ENCODE measurements around the gene RALGDS.

Gene RALGDS

DNA sequence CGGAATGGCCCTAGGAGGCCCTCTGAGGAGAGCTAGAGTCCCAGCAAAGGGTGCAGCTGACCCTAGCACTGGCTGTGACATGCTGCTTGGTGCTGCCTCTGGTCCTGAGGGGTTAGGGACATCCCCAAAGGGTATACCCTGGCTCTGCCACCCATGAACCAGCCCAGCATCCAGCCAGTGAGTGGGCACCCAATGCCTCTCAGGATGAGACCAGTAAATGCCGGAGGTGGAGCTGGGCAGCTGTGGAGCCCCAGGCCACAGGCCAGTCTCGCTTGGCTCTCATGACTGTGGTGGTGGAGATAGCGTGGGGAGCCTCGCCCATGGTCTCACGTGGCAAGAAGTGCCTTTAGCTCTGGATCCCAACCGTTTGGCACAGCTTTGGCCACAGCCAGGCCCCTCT is 63.0 kb downstream of the RALGDS start:
- Histone ChIP-seq H3K27ac (replicated peaks) (peak overlapping the region; percentile 77), H3K4me3 (replicated peaks; ENCODE audit: insufficient read depth, low read length) (no peak overlapping the region), H3K27me3 (ENCODE audit: insufficient read depth, poor library complexity, severe bottlenecking) (no peaks in the 10 kb centered on the region)
- DNase-seq (ENCODE audit: low read depth in 1 of 2, low spot score in 1 of 2) = no peak
- no peak for TF ChIP-seq POLR2AphosphoS5 (IDR thresholded peaks at IDR 0.05; ENCODE audit: low read depth)
- TF ChIP-seq REST (IDR thresholded peaks at IDR 0.05; ENCODE audit: insufficient replicate concordance, low read depth) = no peak
- no peak for TF ChIP-seq GABPA (IDR thresholded peaks at IDR 0.05; ENCODE audit: low read depth)
- TF ChIP-seq, protein P1, sequence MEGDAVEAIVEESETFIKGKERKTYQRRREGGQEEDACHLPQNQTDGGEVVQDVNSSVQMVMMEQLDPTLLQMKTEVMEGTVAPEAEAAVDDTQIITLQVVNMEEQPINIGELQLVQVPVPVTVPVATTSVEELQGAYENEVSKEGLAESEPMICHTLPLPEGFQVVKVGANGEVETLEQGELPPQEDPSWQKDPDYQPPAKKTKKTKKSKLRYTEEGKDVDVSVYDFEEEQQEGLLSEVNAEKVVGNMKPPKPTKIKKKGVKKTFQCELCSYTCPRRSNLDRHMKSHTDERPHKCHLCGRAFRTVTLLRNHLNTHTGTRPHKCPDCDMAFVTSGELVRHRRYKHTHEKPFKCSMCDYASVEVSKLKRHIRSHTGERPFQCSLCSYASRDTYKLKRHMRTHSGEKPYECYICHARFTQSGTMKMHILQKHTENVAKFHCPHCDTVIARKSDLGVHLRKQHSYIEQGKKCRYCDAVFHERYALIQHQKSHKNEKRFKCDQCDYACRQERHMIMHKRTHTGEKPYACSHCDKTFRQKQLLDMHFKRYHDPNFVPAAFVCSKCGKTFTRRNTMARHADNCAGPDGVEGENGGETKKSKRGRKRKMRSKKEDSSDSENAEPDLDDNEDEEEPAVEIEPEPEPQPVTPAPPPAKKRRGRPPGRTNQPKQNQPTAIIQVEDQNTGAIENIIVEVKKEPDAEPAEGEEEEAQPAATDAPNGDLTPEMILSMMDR (IDR thresholded peaks at IDR 0.05; ENCODE audit: insufficient read depth, low read length) = no peak
- TF ChIP-seq SPI1 (IDR thresholded peaks at IDR 0.05; ENCODE audit: borderline replicate concordance, low read depth) = no peak

DNA sequence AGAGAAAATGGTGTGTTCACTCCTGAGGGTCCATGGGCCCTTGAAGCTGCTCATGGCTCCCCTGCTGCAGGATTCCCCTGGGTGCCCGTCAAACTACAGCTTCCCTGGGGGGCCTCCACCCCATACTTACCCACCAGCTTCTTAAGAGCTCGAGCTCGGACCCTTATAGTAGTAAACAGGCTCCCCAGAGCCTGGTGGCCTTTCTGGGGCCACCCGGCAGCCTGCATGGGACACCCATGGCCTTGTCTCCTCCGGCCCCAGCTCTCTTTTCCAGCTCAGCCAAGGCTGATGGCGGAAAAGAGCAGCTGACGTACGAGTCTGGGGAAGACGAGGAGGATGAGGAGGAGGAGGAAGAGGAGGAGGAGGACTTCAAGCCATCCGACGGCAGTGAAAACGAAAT is 63.5 kb downstream of the RALGDS start:
- Histone ChIP-seq H3K4me3 (replicated peaks; ENCODE audit: insufficient read depth, low read length) (no peak overlapping the region), H3K27me3 (ENCODE audit: insufficient read depth, poor library complexity, severe bottlenecking) (no peaks in the 10 kb centered on the region), H3K27ac (replicated peaks) (peak overlapping the region; percentile 77)
- TF ChIP-seq, protein P1 (IDR thresholded peaks at IDR 0.05; ENCODE audit: insufficient read depth, low read length) = no peak
- TF ChIP-seq REST (IDR thresholded peaks at IDR 0.05; ENCODE audit: insufficient replicate concordance, low read depth) (no peak), SPI1 (IDR thresholded peaks at IDR 0.05; ENCODE audit: borderline replicate concordance, low read depth) (no peak), POLR2AphosphoS5 (IDR thresholded peaks at IDR 0.05; ENCODE audit: low read depth) (no peak), GABPA (IDR thresholded peaks at IDR 0.05; ENCODE audit: low read depth) (no peak)
- no peak for DNase-seq (ENCODE audit: low read depth in 1 of 2, low spot score in 1 of 2)

DNA sequence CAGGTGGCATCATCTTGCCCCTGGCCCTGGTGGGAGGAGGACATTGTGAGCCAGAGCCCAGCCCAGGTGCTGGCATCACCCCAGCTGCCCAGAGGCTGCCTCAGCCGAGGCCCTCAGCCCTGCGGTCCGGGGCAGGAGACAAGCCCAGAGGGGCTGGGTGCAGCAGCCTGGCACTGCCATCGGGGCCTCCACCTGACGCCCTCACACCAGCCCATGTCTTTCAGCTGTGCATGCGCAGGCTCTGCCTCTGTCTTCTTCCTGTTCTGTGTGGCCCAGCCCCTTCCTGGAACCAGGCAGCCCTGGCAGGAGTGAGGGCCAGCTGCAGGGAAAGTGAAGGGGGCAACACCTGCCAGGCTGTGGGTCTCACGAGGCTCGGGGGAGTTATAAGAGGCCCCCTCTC is 64.0 kb downstream of the RALGDS start:
- no peak overlapping the region for H3K4me3 ChIP-seq (replicated peaks; ENCODE audit: insufficient read depth, low read length)
- peak in 1 of 2 experiments; percentile 65 for DNase-seq (ENCODE audit: low read depth in 1 of 2, low spot score in 1 of 2)
- H3K27ac ChIP-seq (replicated peaks) = peak overlapping the region; percentile 77
- TF ChIP-seq, protein P1 (IDR thresholded peaks at IDR 0.05; ENCODE audit: insufficient read depth, low read length) = no peak
- TF ChIP-seq POLR2AphosphoS5 (IDR thresholded peaks at IDR 0.05; ENCODE audit: low read depth) (no peak; the same call in 1 of the 2 replicates), GABPA (IDR thresholded peaks at IDR 0.05; ENCODE audit: low read depth) (no peak)
- H3K27me3 ChIP-seq (ENCODE audit: insufficient read depth, poor library complexity, severe bottlenecking) = no peaks in the 10 kb centered on the region

DNA sequence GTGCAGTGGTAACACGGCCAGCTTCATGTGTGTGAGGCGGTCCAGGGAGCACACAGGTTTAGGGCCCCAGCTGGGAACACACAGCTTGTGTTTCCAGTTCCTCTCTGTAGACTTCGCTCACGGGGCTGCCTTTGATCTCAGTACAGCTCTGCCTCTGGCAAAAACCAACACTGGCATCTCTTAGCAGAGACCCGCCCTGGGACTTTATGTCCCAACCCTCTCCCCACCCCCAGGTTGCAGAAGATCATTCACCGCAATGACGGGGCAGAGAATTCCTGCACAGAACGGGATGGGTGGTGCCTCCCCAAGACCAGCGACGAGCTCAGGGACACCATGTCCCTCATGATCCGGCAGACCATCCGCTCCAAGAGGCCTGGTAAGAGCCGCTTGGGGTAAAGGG is 64.5 kb downstream of the RALGDS start:
- TF ChIP-seq, protein P1 (IDR thresholded peaks at IDR 0.05; ENCODE audit: insufficient read depth, low read length) = no peak
- no peak for TF ChIP-seq GABPA (IDR thresholded peaks at IDR 0.05; ENCODE audit: low read depth)
- peak; percentile 27; the same call in 1 of the 2 replicates for TF ChIP-seq POLR2AphosphoS5 (IDR thresholded peaks at IDR 0.05; ENCODE audit: low read depth)
- no peak for TF ChIP-seq REST (IDR thresholded peaks at IDR 0.05; ENCODE audit: insufficient replicate concordance, low read depth)
- peak; percentile 78; the same call in 1 of the 2 replicates for TF ChIP-seq SPI1 (IDR thresholded peaks at IDR 0.05; ENCODE audit: borderline replicate concordance, low read depth)
- DNase-seq (ENCODE audit: low read depth in 1 of 2, low spot score in 1 of 2) = peak in 1 of 2 experiments; percentile 77
- peak overlapping the region; percentile 77 for H3K27ac ChIP-seq (replicated peaks)
- no peaks in the 10 kb centered on the region for H3K27me3 ChIP-seq (ENCODE audit: insufficient read depth, poor library complexity, severe bottlenecking)
- no peak overlapping the region for H3K4me3 ChIP-seq (replicated peaks; ENCODE audit: insufficient read depth, low read length)
